LNCaP clone FGC (cell line): ENCODE data around the gene TSKU.

ENCODE experiments used
- DNase-seq: peaks from one replicate; pipeline ENCODE4 v3.0.0-alpha.2; 2011; ENCODE audit warnings: low read depth
- H3K4me3 ChIP-seq: 2 replicates; pipeline ENCODE4 v1.5.1; 2011; ENCODE audit warnings: mild to moderate bottlenecking, low read depth, low read length, control low read depth
- CTCF ChIP-seq: IDR thresholded peaks from 2 replicates; pipeline ENCODE4 v1.5.1; 2012; ENCODE audit warnings: mild to moderate bottlenecking; ENCODE audit not compliant: control insufficient read depth, insufficient read depth; ENCODE audit errors: extremely low read depth

Gene TSKU

GRCh38 chr11:76777305-76777704, 5.9 kb upstream of the TSKU start:
- no peak overlapping the region for H3K4me3 ChIP-seq
- TF ChIP-seq CTCF = no peak

GRCh38 chr11:76777876-76778275, 5.3 kb upstream of the TSKU start:
- TF ChIP-seq CTCF = no peak
- no peak overlapping the region for H3K4me3 ChIP-seq
- no peak for DNase-seq

More at GRCh38 chr11:76777305-76777704, 5.9 kb upstream of the TSKU start:
- DNase-seq = no peak

DNA sequence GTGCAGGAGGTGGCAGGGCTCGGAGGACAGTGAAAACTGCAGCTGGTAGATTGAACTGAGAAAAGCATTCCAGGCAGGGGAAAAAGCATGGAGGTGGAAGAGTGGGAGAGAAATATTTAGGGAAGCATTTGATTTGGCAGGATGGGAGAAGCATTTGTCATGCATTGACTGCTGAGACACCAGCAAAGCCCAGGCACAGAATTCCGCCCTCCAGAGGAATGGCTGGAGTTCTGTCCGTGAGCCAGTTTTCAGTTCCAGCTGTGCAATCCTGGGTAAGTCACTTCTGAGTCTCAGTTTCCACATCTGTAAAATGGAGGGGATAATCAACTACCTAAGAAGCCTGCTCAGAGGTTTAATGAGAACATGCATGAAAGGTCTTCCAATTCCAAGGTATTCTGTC, 4.3 kb upstream of the TSKU start:
- no peak for TF ChIP-seq CTCF
- no peak overlapping the region for H3K4me3 ChIP-seq
- DNase-seq = no peak

- no peak for DNase-seq
- H3K4me3 ChIP-seq = no peak overlapping the region
- no peak for TF ChIP-seq CTCF
These were observed 1.9 kb upstream of the TSKU start for GRCh38 chr11:76781046-76781801.

DNA sequence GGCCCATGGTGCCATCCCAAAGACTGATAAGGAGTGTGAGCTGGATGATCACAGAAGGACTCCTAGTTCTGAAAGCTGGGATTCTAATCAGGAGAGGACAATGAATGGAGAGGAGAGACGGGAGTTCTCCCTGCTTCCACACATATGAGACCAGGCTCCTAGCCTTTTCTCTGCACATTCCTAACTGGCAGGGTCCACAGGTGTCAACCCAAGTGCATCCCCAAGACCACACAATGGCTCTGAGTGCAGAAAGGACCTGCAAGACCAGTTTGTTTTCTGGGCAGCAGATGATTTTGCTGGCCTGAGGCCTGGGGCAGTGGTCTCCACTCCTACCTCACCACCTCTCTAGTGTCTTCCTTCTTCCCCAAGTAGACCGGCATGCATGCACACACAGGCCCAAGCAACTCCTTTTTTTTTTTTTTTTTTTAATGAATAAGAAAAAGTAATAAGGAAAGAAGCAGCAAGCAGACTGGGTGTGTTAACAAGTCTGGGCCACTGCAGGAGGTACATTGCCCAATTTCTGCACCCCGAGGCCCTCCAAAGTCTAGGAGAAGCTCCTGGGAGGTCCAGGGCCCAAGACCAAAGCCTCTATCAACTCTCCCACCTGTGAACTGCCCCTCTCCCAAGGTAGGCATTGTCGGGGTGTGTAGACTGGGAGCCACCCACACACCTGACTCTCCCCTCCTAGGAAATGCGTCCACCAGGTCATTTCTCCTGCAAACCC, 1.2 kb upstream of the TSKU start:
- no peak for DNase-seq
- TF ChIP-seq CTCF = no peak
- H3K4me3 ChIP-seq = peak overlapping the region; percentile 75

DNA sequence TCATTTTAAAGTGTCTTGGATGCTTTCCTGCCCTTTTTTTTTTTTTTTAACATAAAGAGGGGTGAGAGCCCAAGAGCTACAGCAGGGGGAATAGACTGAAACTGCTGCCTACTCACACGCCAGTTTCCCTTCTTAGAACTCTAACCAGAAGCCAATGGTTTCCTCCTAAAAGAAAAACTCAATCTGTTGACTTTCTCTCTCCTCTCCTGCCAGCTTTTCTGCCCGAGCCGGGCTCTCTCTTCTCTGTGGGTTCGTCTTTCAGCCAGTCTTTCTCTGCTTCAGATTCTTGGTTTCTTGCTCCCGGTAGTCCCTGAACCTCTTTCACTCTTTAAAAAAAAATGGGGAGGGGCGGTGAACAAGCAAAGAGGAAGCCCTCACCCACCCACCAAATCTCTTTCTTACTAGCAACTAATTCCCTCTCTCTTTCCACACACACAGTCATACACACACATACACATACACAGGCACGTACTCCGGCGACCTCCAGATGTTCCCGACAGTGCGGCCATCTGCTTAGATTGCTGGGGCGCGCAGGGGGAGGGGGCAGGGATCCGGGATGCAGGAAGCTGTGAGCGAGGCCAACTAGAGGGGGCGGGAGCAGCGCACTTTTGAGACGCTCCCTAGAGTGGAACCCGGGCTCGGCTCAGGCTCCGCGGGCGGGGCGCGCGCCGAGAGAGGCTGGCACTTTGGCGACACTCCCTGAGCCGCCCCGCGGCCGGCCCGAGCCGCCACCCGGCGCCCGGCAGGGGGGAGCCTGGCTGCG, 444 bp upstream of the TSKU start:
- peak; percentile 69 for DNase-seq
- peak overlapping the region; percentile 75 for H3K4me3 ChIP-seq
- TF ChIP-seq CTCF = no peak
